PFSK-1 (cell line): ENCODE measurements around the gene CNNM4.

ENCODE experiments used
- FOXP2 ChIP-seq: optimal IDR thresholded peaks from 2 replicates; pipeline ENCODE3; 2011; ENCODE audit warnings: borderline replicate concordance, control low read depth, inconsistent platforms; ENCODE audit not compliant: insufficient read depth; ENCODE audit errors: extremely low read length, extremely low read depth
- POLR2AphosphoS5 ChIP-seq: IDR thresholded peaks from 2 replicates; pipeline ENCODE4 v1.6.1; 2012; ENCODE audit warnings: low read depth, mild to moderate bottlenecking, control low read depth, low read length, moderate library complexity
- REST ChIP-seq, 2 experiments: IDR thresholded peaks; 2 replicates each; pipeline versions ENCODE4 v1.6.1 to v1.8.0; 2011 to 2012; ENCODE audit warnings: low read depth in 2 of 2, low read length in 2 of 2, control low read depth in 1 of 2, inconsistent platforms in 1 of 2, mild to moderate bottlenecking in 1 of 2, moderate library complexity in 1 of 2; ENCODE audit not compliant: insufficient read depth in 1 of 2
- SIN3A ChIP-seq: IDR thresholded peaks from 2 replicates; pipeline ENCODE4 v1.6.1; 2012; ENCODE audit warnings: mild to moderate bottlenecking, low read length, moderate library complexity, borderline replicate concordance; ENCODE audit not compliant: insufficient read depth
- TAF1 ChIP-seq: IDR thresholded peaks from 2 replicates; pipeline ENCODE4 v1.6.1; 2012; ENCODE audit warnings: low read length, control low read depth, borderline replicate concordance; ENCODE audit not compliant: insufficient read depth

CNNM4 gene

GRCh38 chr2:96821113-96821675, 60.5 kb downstream of the CNNM4 start:
- no peak for TF ChIP-seq TAF1
- no peak for TF ChIP-seq SIN3A
- TF ChIP-seq REST (IDR thresholded peaks at IDR 0.05; ENCODE audit: insufficient read depth in 1 of 2, low read depth in 2 of 2, low read length in 2 of 2), result no peak
- TF ChIP-seq POLR2AphosphoS5, result no peak
- no peak for TF ChIP-seq FOXP2

GRCh38 chr2:96822786-96823185, 62.1 kb downstream of the CNNM4 start:
- TF ChIP-seq SIN3A (no peak), REST (IDR thresholded peaks at IDR 0.05; ENCODE audit: insufficient read depth in 1 of 2, low read depth in 2 of 2, low read length in 2 of 2) (no peak), FOXP2 (no peak), TAF1 (no peak), POLR2AphosphoS5 (no peak)

GRCh38 chr2:96823198-96823597, 62.5 kb downstream of the CNNM4 start:
- no peak for TF ChIP-seq POLR2AphosphoS5
- TF ChIP-seq FOXP2, result no peak
- no peak for TF ChIP-seq REST (IDR thresholded peaks at IDR 0.05; ENCODE audit: insufficient read depth in 1 of 2, low read depth in 2 of 2, low read length in 2 of 2)
- TF ChIP-seq TAF1, result no peak
- TF ChIP-seq SIN3A, result no peak

GRCh38 chr2:96824079-96824870, 63.6 kb downstream of the CNNM4 start:
- no peak for TF ChIP-seq FOXP2
- TF ChIP-seq SIN3A, result no peak
- TF ChIP-seq REST (IDR thresholded peaks at IDR 0.05; ENCODE audit: insufficient read depth in 1 of 2, low read depth in 2 of 2, low read length in 2 of 2), result no peak
- no peak for TF ChIP-seq POLR2AphosphoS5
- no peak for TF ChIP-seq TAF1
